ENCODE results near the gene ARL5C. TPM values are rescaled to one million over a fixed set of nuclear protein-coding genes. Genes with fewer than 3 reads are reported as not detected.

Gene ARL5C
- total and polyA plus RNA-seq, 4 donors, result not detected

DNA sequence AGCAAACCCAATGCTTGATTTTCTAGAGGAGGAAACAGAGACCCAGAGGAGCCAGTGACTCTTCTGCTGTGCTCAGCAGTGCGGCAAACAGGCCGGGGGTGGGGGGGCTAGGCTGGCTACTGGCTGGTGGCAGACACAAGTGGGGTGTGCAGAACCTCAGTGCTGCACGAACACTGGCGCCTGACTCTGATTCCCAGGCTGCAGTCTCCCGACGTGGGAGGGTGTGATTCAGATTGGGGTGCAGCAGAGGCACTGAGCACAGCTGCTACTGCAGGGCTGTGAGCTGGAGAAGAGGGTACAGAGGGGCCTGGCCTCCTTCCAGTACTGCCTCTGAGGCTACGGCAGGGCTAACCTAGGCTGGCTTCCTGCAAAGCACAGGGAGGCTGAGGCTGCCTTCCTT, 42.2 kb upstream of the ARL5C start:
- TF ChIP-seq, protein P1, sequence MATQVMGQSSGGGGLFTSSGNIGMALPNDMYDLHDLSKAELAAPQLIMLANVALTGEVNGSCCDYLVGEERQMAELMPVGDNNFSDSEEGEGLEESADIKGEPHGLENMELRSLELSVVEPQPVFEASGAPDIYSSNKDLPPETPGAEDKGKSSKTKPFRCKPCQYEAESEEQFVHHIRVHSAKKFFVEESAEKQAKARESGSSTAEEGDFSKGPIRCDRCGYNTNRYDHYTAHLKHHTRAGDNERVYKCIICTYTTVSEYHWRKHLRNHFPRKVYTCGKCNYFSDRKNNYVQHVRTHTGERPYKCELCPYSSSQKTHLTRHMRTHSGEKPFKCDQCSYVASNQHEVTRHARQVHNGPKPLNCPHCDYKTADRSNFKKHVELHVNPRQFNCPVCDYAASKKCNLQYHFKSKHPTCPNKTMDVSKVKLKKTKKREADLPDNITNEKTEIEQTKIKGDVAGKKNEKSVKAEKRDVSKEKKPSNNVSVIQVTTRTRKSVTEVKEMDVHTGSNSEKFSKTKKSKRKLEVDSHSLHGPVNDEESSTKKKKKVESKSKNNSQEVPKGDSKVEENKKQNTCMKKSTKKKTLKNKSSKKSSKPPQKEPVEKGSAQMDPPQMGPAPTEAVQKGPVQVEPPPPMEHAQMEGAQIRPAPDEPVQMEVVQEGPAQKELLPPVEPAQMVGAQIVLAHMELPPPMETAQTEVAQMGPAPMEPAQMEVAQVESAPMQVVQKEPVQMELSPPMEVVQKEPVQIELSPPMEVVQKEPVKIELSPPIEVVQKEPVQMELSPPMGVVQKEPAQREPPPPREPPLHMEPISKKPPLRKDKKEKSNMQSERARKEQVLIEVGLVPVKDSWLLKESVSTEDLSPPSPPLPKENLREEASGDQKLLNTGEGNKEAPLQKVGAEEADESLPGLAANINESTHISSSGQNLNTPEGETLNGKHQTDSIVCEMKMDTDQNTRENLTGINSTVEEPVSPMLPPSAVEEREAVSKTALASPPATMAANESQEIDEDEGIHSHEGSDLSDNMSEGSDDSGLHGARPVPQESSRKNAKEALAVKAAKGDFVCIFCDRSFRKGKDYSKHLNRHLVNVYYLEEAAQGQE (IDR thresholded peaks at IDR 0.05), result no peak
- TF ChIP-seq, protein P2, sequence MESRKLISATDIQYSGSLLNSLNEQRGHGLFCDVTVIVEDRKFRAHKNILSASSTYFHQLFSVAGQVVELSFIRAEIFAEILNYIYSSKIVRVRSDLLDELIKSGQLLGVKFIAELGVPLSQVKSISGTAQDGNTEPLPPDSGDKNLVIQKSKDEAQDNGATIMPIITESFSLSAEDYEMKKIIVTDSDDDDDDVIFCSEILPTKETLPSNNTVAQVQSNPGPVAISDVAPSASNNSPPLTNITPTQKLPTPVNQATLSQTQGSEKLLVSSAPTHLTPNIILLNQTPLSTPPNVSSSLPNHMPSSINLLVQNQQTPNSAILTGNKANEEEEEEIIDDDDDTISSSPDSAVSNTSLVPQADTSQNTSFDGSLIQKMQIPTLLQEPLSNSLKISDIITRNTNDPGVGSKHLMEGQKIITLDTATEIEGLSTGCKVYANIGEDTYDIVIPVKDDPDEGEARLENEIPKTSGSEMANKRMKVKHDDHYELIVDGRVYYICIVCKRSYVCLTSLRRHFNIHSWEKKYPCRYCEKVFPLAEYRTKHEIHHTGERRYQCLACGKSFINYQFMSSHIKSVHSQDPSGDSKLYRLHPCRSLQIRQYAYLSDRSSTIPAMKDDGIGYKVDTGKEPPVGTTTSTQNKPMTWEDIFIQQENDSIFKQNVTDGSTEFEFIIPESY (IDR thresholded peaks at IDR 0.05), result no peak
- no peak for TF ChIP-seq EGR1 (IDR thresholded peaks at IDR 0.05; ENCODE audit: low read depth in 2 of 2)
- no peak for TF ChIP-seq YY1 (IDR thresholded peaks at IDR 0.05)
- TF ChIP-seq HNF4A (conservative IDR thresholded peaks at IDR 0.05), result no peak
- peaks cover 9 to 22% (median 17%) of the 10 kb centered on the region in 4 donors for H3K36me3 ChIP-seq (ENCODE audit: control insufficient read depth in 4 of 4, insufficient read depth in 3 of 4, low read depth in 1 of 4, low read length in 3 of 4)
- 68% methylated on average over 7 of the region's 7 CpGs for WGBS
- no peak for DNase-seq (ENCODE audit: low spot score)
- no peak overlapping the region for H3K27ac ChIP-seq (ENCODE audit: low read depth in 1 of 2, low read length in 2 of 2)
- no peak overlapping the region for H3K9ac ChIP-seq (ENCODE audit: low read depth in 1 of 2, low read length in 2 of 2)
- H3K4me1 ChIP-seq (ENCODE audit: control insufficient read depth in 4 of 4, insufficient read depth in 4 of 4, low read length in 3 of 4), result peaks cover 0 to 5% (median 1%) of the 10 kb centered on the region in 4 donors
- no peak overlapping the region for H3K4me3 ChIP-seq (ENCODE audit: low read depth in 1 of 3, low read length in 3 of 3)
- no peaks in the 10 kb centered on the region for H3K9me3 ChIP-seq (ENCODE audit: control insufficient read depth in 4 of 4, low read length in 3 of 4)
- H3K27me3 ChIP-seq (ENCODE audit: control insufficient read depth in 4 of 4, insufficient read depth in 4 of 4, low read length in 3 of 4), result peaks cover 0 to 2% (median 0%) of the 10 kb centered on the region in 4 donors

DNA sequence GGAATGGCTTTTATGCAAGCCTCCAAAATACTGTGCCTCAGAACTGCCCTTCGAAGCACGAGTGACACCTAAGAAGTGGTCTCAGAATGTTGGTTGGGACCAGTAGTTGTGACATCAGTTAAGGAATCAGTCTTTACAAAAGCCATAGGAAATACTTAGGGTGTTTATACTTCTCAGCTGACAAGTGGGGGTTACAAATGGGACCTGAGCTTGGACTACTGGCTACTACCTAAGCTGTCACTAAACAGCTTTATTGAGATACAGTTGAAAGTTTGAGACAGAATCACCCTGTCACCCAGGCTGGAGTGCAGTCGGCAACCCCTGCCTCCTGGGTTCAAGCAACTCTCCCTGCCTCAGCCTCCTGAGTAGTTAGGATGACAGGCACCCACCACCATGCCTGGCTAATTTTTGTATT, 39.2 kb upstream of the ARL5C start:
- no peak overlapping the region for H3K9ac ChIP-seq (ENCODE audit: low read depth in 1 of 2, low read length in 2 of 2)
- no peak for DNase-seq (ENCODE audit: low spot score)
- H3K4me3 ChIP-seq (ENCODE audit: low read depth in 1 of 3, low read length in 3 of 3), result no peak overlapping the region
- H3K27me3 ChIP-seq (ENCODE audit: control insufficient read depth in 4 of 4, insufficient read depth in 4 of 4, low read length in 3 of 4), result peaks cover 0 to 2% (median 0%) of the 10 kb centered on the region in 4 donors
- peaks cover 15 to 37% (median 31%) of the 10 kb centered on the region in 4 donors for H3K36me3 ChIP-seq (ENCODE audit: control insufficient read depth in 4 of 4, insufficient read depth in 3 of 4, low read depth in 1 of 4, low read length in 3 of 4)
- WGBS, result 87% methylated on average over 3 of the region's 3 CpGs
- H3K9me3 ChIP-seq (ENCODE audit: control insufficient read depth in 4 of 4, low read length in 3 of 4), result no peaks in the 10 kb centered on the region
- peaks cover 3 to 17% (median 9%) of the 10 kb centered on the region in 4 donors for H3K4me1 ChIP-seq (ENCODE audit: control insufficient read depth in 4 of 4, insufficient read depth in 4 of 4, low read length in 3 of 4)
- H3K27ac ChIP-seq (ENCODE audit: low read depth in 1 of 2, low read length in 2 of 2), result no peak overlapping the region
- TF ChIP-seq HNF4G (IDR thresholded peaks at IDR 0.05) (no peak), FOXA1 (IDR thresholded peaks at IDR 0.05) (no peak), YY1 (IDR thresholded peaks at IDR 0.05) (no peak), CTCF (IDR thresholded peaks at IDR 0.05; ENCODE audit: low read depth, low read length, missing input control) (no peak)

GRCh38 chr17:39204245-39204644, 38.3 kb upstream of the ARL5C start:
- Histone ChIP-seq H3K4me3 (ENCODE audit: low read depth in 1 of 3, low read length in 3 of 3) (no peak overlapping the region), H3K36me3 (ENCODE audit: control insufficient read depth in 4 of 4, insufficient read depth in 3 of 4, low read depth in 1 of 4, low read length in 3 of 4) (peaks cover 15 to 37% (median 31%) of the 10 kb centered on the region in 4 donors), H3K9me3 (ENCODE audit: control insufficient read depth in 4 of 4, low read length in 3 of 4) (no peaks in the 10 kb centered on the region), H3K9ac (ENCODE audit: low read depth in 1 of 2, low read length in 2 of 2) (no peak overlapping the region), H3K27me3 (ENCODE audit: control insufficient read depth in 4 of 4, insufficient read depth in 4 of 4, low read length in 3 of 4) (peaks cover 0 to 2% (median 0%) of the 10 kb centered on the region in 4 donors), H3K27ac (ENCODE audit: low read depth in 1 of 2, low read length in 2 of 2) (no peak overlapping the region), H3K4me1 (ENCODE audit: control insufficient read depth in 4 of 4, insufficient read depth in 4 of 4, low read length in 3 of 4) (peaks cover 0 to 18% (median 9%) of the 10 kb centered on the region in 4 donors)
- DNase-seq (ENCODE audit: low spot score), result no peak
- 90% methylated on average over 8 of the region's 8 CpGs for WGBS
- TF ChIP-seq HNF4G (IDR thresholded peaks at IDR 0.05) (no peak), HNF4A (conservative IDR thresholded peaks at IDR 0.05) (no peak), RXRA (IDR thresholded peaks at IDR 0.05) (no peak), GABPA (IDR thresholded peaks at IDR 0.05 in 1 of 2, conservative IDR thresholded peaks at IDR 0.05 in 1 of 2) (no peak), EGR1 (IDR thresholded peaks at IDR 0.05; ENCODE audit: low read depth in 2 of 2) (no peak), MAX (IDR thresholded peaks at IDR 0.05) (no peak), YY1 (IDR thresholded peaks at IDR 0.05) (no peak), JUND (IDR thresholded peaks at IDR 0.05) (no peak), RAD21 (IDR thresholded peaks at IDR 0.05) (no peak), NR2F2 (IDR thresholded peaks at IDR 0.05) (no peak)
- TF ChIP-seq, protein P1 (IDR thresholded peaks at IDR 0.05), result no peak
- TF ChIP-seq, protein P3, sequence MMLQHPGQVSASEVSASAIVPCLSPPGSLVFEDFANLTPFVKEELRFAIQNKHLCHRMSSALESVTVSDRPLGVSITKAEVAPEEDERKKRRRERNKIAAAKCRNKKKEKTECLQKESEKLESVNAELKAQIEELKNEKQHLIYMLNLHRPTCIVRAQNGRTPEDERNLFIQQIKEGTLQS (IDR thresholded peaks at IDR 0.05), result no peak

Measured in liver (tissue), 9 donors.